ENCODE measurements around the gene ARMC7. TPM values are rescaled to one million over a fixed set of nuclear protein-coding genes. Genes with fewer than 3 reads are reported as not detected.

Gene ARMC7
- total and polyA plus RNA-seq, 10 of the 15 experiments (the other 5 are each of a cell fraction or from before 2014, with no cell fraction given): 1.5 to 19.8 (median 6.3) TPM

DNA sequence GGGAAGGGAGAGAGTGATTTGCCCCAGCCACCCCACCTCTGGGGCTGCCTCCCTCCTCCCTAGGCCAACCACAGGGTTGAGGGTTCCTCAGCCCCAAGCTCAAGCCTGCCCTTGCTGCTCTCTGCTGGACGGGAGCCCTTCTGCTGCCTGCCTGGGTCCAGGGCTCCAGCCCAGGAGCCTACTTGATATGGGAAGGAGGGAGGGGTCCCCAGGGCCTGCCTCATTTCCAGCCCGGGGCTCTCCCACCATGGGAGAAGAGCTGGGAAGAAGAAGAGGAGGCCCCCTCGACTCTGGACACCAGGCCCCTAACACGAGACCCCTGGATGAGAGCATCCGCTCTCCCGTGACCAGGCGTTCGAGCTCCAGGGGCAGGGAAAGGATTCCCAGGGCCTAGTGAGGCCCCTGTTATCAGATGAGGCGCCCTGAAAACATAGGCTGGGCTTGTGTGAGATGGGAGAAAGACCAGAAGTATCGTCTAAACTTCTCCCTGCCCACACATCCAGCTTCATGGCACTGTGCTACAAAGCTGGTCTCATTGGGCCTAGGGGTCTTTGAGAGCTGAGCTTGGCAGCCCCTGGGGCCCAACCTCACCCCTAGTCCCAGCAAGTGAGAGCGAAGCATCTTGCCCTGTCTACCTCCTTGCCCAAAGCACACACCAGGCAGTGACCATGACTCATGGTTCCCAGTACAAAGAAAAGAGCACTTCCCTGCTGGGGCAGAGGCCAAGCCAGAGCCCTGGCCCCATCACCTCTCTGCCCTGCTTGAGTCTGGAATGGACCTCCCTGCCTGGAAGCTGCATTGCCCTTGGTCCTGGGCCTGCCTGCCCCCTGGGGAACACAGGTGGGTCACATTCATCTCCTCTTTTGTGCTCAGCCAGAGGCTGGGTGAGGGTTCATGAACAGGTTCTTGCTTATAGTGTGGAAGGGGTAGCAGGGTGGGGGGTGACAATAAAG is 21.0 kb upstream of the ARMC7 start (continued):
- TF ChIP-seq ZBTB40 (IDR thresholded peaks at IDR 0.05; ENCODE audit: borderline replicate concordance): no peak
- TF ChIP-seq NFYA (IDR thresholded peaks at IDR 0.05; ENCODE audit: borderline replicate concordance, low read depth, low read length): no peak
- no peak for TF ChIP-seq NFIC (IDR thresholded peaks at IDR 0.05; ENCODE audit: low read depth, low read length)
- no peak for TF ChIP-seq ESRRA (IDR thresholded peaks at IDR 0.05; ENCODE audit: low read length)

Measured in GM12878 (cell line).